Measurements from ENCODE around the gene SAE1. TPM values are rescaled to one million over a fixed set of nuclear protein-coding genes. Genes with fewer than 3 reads are reported as not detected.
A peak's percentile ranks its signal among the peaks of the same experiment; 100 is the strongest.

SAE1 gene
- total RNA-seq, 1 donor from 2014 or later = 49.9 TPM

GRCh38 chr19:47157431-47158321 lies 27.0 kb downstream of the SAE1 start:
- peaks cover 62% of the 10 kb centered on the region for H3K4me1 ChIP-seq
- H3K27me3 ChIP-seq (ENCODE audit: low read depth) = no peaks in the 10 kb centered on the region
- intact Hi-C loops (cut with DNase I) = loop anchor here (10.0 kb wide), 1 partner anchor 47 kb away; no protein-coding TSS in a partner anchor
- no peak for DNase-seq
- H3K27ac ChIP-seq = peak overlapping the region; percentile 77
- TF ChIP-seq CTCF (IDR thresholded peaks at IDR 0.05) = no peak
- peaks cover 55% of the 10 kb centered on the region for H3K36me3 ChIP-seq
- H3K9me3 ChIP-seq = no peaks in the 10 kb centered on the region
- ATAC-seq = peak; percentile 66 to 71
- peak overlapping the region; percentile 3 for H3K4me3 ChIP-seq

GRCh38 chr19:47158367-47158791 lies 27.7 kb downstream of the SAE1 start:
- H3K4me3 ChIP-seq = peak overlapping the region; percentile 3
- DNase-seq = no peak
- H3K4me1 ChIP-seq = peaks cover 57% of the 10 kb centered on the region

GRCh38 chr19:47158879-47159503 lies 28.4 kb downstream of the SAE1 start:
- peak overlapping the region; percentile 77 for H3K27ac ChIP-seq
- H3K36me3 ChIP-seq = peaks cover 42% of the 10 kb centered on the region
- H3K27me3 ChIP-seq (ENCODE audit: low read depth) = no peaks in the 10 kb centered on the region
- peaks cover 57% of the 10 kb centered on the region for H3K4me1 ChIP-seq
- H3K9me3 ChIP-seq = no peaks in the 10 kb centered on the region
- intact Hi-C loops (cut with DNase I) = loop anchor here (10.0 kb wide), 1 partner anchor 46 kb away; no protein-coding TSS in a partner anchor
- no peak overlapping the region for H3K4me3 ChIP-seq
- DNase-seq = no peak
- no peak for TF ChIP-seq CTCF (IDR thresholded peaks at IDR 0.05)
- peak in 1 of 2 donors; percentile 35 for ATAC-seq

More at GRCh38 chr19:47158367-47158791, 27.7 kb downstream of the SAE1 start:
- Histone ChIP-seq H3K27ac (peak overlapping the region; percentile 77), H3K27me3 (ENCODE audit: low read depth) (no peaks in the 10 kb centered on the region), H3K36me3 (peaks cover 48% of the 10 kb centered on the region), H3K9me3 (no peaks in the 10 kb centered on the region)
- no peak for TF ChIP-seq CTCF (IDR thresholded peaks at IDR 0.05)
- intact Hi-C loops (cut with DNase I) = loop anchor here (10.0 kb wide), 1 partner anchor 46 kb away; no protein-coding TSS in a partner anchor
- no peak for ATAC-seq

- TF ChIP-seq CTCF (IDR thresholded peaks at IDR 0.05) = no peak
- Histone ChIP-seq H3K36me3 (peaks cover 28% of the 10 kb centered on the region), H3K27ac (no peak overlapping the region), H3K4me1 (peaks cover 34% of the 10 kb centered on the region), H3K4me3 (no peak overlapping the region), H3K9me3 (no peaks in the 10 kb centered on the region), H3K27me3 (ENCODE audit: low read depth) (no peaks in the 10 kb centered on the region)
- ATAC-seq = no peak
- DNase-seq = no peak
- intact Hi-C loops (cut with DNase I) = no loop called here
Observed at GRCh38 chr19:47161876-47162489, 31.3 kb downstream of the SAE1 start.

- no peak for ATAC-seq
- intact Hi-C loops (cut with DNase I) = no loop called here
- no peaks in the 10 kb centered on the region for H3K27me3 ChIP-seq (ENCODE audit: low read depth)
- DNase-seq = no peak
- no peak overlapping the region for H3K27ac ChIP-seq
- peaks cover 56% of the 10 kb centered on the region for H3K36me3 ChIP-seq
- no peaks in the 10 kb centered on the region for H3K4me1 ChIP-seq
- H3K4me3 ChIP-seq = no peak overlapping the region
- no peaks in the 10 kb centered on the region for H3K9me3 ChIP-seq
- no peak for TF ChIP-seq CTCF (IDR thresholded peaks at IDR 0.05)
Observed at GRCh38 chr19:47168065-47168464, 37.4 kb downstream of the SAE1 start.

Measured in lower lobe of right lung (tissue), 2 donors.